Inflammatory macrophage treated with lipopolysaccharide for 4 hours (primary cell): ENCODE data around the gene CDC42BPB.
A peak's percentile ranks its signal among the peaks of the same experiment; 100 is the strongest.
"Not testable (repeated sequence)": the region's sequence is repeated elsewhere in the genome, so short reads cannot be mapped to it uniquely, and the experiment has no call there.

ENCODE experiments used
- DNase-seq: peaks from one replicate; pipeline ENCODE4 v3.0.0-alpha.2; 2020

CDC42BPB gene

DNA sequence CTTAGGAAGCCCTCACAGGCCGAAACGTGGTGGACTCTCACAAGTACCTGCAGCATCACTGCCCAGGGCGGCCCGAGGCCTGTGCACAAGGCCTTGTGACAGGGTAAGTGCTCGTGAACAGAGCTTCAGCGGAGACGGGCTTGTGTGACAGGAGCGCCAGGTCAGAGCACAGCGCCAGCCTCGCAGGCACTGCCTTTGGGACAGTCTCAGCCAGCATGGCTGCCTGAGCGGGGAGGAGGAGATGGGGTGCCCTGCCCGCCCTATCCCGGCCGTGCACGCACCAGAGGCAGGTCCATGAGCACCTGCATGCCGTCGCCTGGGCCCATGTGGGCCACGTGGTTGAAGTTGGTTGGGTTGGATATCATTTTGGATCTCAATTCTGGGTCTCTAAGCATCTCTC lies 118.0 kb downstream of the CDC42BPB start:
- DNase-seq = no peak

DNA sequence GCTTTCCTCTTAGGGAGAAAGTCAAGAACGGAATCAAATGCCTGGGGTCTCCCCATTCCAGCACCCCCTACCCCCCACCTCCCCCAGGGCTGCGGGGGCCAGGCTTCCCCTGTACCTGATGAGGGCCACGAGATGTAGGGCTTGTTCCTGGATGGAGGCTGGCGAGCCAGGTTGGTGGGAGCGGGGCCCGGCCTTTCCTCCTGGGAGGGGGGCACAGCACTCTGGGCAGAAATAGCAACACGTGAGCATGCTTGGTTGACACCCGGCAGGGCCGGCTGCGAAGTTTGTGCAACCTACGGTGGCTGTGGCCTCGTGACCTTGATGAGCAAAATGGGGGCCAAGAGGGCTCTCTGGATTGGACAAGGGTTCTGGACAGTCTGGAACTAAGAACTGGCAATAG lies 119.2 kb downstream of the CDC42BPB start:
- DNase-seq = no peak

DNA sequence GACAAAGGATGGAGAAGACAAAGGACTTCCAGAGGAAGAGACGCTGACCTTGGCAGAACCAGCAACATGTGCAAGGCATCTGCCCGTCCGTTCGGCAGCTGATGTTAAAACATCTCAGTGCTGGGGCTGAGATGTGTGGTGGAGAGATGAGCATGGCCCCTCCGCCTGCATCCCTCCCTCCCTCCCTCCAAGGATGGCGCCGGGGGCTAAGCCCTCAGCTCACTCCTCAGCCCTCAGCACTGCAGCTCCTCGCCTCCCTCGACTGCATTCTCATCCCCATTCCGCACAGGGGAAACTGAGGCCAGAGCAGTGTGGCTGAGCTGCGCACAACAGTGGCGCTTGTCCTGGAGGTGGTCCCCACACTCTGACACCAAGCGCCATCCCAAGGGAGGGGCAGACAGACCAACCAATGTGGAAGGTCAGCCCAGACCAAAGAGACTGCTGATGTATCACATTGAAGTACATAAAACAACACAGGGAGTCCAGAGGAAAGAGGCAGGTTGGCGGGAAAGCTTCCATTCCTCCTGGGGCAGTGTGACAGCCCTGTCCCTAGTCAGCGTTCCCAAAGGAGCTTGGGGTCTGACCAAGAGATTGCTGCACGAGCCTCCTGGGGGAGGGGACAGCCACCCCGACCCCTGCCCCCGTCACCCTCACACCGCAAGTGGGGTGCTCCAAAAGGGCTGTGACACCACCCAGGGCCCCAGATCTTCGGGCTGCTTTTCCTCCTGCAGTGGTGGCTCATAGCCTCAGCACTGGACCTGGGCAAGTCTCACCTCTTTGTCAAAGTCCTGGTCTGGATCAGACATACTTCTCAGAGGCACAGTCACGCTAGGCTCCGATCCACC lies 119.8 kb downstream of the CDC42BPB start:
- no peak for DNase-seq

DNA sequence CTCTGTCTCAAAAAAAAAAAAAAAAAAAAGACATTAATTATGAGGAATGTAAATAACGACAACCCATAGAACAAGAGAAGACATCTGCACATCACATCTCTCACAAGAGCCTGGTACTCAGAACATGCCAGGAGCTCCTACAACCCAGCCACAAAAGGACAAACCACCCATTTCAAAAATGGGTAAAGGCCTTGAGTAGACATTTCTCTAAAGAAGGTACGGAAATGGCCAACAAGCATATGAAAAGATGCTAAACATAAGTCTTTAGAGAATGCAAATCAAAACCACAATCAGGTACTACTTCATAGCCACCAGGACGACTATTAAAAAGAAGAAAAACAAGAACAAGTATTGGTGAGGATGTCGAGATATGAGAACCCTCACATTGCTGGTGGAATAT lies 121.6 kb downstream of the CDC42BPB start:
- no peak for DNase-seq

DNA sequence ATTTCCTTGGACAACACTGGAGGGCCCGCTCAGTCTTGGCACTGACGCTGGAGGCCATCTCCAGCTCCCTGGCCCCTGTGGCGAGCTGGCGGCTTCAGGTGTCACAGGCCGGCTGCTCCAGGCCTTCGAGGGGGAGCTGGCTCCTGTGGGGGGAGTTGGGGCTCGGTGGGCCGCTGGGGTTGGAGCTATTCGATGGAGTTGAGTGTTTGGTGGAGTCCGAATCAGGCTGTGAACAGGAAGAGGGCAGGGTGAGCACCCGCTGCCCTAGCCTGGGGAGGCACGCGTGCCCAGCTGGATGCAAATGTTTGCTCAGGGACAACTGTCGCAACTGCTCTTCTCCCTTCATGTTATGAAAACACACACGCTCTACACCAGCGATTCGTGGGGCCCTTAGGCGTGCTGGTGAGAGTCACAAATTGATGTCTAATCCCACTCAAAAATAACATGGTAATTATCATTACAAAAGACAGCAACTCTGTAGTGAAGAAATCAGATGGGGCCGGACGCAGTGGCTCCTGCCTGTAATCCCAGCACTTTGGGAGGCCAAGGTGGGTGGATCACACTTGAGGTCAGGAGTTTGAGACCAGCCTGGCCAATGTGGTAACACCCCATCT lies 123.6 kb downstream of the CDC42BPB start:
- DNase-seq = no peak

DNA sequence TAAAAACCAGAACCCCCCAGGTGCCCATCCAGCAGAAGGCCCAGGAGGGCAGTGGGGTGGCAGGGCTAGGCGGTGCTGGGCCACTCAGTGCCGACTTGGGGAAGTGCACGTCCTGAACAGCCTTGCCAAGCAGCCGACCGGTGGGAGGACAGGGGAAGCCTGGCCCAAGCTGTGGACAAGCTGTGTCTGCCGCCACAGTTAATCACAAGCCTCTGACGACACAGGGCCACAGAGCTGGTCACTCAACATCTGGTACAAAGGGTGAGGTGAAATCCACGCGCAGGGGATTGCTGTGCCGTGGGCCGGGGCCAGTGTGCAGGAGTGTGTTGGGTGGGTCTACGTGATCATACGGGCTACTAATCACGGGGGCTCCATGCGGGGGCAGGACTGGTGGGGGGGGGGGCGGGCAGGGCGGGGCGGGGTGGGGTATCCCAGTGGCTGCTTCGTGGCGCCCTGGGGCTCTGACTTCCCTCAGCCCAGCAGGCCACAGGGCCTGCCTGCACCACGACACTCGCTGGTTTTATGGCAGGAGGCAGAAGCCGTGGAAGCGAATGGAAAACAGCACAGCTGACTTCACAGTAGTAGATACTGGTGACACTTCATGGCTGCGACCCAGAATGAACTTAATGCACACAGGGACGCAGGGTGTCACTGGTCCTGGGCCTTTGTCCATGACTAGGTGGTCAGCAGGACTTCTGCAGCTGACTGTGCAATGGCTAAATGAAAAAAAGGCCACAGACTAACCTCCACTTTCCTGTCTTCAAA lies 124.7 kb downstream of the CDC42BPB start:
- DNase-seq = no peak

DNA sequence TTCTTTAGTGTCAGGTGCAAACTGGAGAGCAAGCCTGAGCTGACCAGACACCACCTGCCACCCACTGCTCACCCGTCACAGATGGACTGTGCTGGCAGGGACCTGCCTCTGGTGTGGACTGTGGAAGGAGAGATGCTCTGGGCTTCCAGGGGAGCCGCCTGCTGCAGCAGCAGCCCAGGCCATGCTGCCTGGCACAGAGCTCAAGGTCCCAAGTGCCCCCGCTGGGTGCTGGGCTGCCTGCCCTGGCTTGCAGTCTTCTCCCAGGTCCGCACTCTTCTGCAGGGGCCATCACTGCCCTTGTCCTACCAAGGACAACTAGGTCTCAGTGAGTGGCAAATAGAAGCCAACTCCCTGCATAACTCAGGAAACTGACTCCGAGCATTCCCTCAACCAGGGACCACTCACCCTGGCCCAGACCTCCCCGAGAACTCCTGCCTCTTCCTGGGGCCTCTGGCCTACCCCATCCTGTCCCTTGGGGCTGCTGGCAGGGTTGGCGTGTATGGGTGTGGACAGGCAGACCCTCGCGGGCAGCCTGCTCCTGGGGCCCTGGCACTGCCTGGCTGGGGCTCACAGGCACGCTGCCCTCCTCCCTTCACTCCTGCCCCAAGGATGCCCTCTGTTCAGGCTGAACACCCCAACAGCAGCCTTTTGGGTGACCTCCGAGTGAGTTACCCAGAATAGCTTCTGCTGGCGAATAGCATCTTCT lies 125.6 kb downstream of the CDC42BPB start:
- no peak for DNase-seq

DNA sequence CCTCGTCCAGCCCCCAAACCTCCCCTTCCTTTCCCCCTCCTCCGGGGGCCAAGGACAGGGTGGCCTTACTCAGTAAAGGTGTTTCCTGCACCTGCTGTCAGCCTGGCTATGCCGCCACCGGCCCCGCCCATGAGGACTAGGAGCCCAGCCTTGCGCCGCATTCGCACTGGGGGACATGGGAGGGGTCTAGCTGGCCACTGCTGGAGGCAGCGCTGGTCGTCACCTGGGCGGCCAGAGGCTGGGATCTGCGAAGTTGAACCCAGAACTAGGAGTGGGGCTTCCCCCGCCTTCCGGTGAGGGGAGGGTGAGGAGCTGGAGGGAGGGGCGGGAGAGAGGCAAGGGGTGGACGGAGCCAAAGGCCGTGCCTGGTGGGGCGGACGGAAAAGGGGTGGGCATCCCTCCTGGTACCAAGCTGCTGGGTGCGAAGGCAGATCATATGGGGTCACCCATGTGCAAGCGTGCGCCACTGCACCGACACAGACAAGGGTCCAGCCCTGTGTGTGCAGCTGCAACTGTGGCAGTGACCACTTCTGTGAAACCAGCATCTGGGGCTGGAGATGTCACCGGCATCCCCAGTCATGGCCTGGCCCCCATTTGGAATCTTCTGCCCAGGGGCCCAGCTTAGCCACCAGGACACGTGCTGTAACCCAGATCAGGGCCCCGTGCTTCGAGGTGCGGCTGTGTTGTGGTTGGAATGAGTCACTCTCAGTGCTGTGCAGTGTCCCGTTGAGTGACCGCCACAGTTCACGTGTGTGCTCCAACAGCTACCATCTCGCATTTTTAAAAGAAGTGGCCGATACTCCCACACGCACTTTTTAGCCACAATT lies 126.4 kb downstream of the CDC42BPB start:
- DNase-seq = no peak

DNA sequence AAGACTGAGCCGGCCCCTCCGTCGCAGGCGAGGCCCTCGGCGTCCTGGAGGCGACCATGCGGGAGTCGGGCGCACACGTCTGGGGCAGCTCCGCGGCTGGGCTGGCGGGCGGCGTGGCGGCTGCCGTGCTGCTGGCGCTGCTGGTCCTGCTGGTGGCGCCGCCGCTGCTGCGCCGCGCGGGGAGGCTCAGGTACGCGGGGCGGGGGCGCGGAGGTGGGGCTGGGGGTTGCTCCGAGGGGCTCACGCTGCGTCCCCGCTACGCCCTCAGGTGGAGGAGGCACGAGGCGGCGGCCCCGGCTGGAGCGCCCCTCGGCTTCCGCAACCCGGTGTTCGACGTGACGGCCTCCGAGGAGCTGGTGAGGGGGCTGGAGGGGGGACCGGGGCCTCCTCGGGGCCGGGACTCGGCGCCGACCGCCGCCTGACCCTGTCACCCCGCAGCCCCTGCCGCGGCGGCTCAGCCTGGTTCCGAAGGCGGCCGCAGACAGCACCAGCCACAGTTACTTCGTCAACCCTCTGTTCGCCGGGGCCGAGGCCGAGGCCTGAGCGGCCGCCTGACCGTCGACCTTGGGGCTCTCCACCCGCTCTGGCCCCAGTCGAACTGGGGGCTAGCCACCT lies 127.1 kb downstream of the CDC42BPB start:
- DNase-seq = no peak

DNA sequence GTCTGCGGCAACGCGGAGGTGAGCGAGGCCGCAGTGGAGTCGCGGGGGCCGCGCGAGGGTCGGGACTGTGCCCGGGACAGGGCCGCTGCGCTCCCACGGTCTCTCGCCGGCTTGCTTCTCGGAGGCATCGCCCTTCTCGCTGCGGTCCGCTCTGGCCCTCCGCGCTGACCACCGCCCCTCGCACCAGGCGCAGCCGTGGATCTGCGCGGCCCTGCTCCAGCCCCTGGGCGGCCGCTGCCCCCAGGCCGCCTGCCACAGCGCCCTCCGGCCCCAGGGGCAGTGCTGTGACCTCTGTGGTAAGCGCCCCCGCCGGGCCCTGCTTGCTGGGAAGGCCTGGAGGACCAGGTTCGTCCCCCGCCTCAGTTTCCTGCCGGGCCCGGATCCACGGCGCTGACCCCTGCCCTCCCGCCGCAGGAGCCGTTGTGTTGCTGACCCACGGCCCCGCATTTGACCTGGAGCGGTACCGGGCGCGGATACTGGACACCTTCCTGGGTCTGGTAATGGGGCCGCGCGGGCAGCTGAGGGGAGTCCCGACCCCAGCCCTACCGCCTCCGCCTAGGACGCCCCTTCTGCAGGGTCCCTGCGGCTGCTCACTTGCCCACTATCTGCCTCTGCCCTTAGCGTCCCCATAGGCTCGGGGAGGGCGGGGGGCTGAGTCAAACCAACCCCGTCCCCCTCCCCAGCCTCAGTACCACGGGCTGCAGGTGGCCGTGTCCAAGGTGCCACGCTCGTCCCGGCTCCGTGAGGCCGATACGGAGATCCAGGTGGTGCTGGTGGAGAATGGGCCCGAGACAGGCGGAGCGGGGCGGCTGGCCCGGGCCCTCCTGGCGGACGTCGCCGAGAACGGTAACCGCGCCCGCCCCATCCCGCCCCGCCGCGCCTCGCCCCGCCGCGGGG lies 127.9 kb downstream of the CDC42BPB start:
- no peak for DNase-seq

DNA sequence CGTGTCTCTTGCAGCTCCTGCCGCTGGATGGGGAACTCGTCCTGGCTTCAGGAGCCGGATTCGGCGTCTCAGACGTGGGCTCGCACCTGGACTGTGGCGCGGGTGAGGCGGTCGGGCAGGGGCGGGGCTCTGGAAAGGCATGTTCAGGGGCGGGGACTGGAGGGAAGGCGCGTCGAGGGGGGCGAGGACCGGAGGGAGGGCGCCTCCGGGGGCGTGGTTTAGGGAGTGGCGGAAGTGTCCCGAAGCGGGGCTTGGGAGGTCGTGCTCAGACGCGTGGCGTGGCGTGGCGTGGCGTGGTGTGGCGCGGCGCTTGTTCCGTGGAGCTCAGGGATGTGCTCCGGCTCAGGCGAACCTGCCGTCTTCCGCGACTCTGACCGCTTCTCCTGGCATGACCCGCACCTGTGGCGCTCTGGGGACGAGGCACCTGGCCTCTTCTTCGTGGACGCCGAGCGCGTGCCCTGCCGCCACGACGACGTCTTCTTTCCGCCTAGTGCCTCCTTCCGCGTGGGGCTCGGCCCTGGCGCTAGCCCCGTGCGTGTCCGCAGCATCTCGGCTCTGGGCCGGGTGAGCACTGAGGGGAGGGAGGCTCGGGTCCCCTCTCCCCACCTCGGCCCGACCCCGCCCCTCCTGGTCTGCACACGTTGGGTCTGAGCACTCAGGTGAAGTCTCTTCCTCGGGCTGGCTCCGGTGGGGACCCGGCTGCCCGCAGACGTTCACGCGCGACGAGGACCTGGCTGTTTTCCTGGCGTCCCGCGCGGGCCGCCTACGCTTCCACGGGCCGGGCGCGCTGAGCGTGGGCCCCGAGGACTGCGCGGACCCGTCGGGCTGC lies 128.7 kb downstream of the CDC42BPB start:
- DNase-seq = peak; percentile 19

DNA sequence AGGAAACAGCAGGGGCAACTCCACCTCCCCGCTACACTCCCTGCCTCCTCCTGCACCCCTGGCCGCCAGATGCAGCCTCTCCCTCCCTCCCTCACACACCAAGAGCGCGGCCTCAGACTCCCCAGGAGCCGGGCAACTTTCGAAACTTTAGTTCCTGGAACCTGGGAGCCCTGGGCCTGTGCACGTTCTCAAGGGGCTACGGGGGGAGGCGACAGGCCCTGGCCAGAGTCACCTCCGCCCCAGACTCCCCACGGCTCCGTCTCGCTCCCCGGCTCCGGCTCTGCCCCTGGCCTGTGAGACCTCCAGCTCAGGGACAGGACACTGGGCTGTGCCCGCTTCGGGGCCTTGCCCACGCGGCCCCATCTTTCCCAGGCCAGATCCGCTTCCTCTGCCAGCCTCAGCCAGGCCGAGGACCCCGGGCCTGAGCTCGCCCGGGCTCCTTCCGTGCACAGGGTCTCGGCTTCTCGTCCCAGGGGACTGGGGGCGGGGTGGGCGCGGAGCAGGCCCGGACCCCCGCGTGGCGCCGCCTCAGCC lies 129.4 kb downstream of the CDC42BPB start:
- no peak for DNase-seq

DNA sequence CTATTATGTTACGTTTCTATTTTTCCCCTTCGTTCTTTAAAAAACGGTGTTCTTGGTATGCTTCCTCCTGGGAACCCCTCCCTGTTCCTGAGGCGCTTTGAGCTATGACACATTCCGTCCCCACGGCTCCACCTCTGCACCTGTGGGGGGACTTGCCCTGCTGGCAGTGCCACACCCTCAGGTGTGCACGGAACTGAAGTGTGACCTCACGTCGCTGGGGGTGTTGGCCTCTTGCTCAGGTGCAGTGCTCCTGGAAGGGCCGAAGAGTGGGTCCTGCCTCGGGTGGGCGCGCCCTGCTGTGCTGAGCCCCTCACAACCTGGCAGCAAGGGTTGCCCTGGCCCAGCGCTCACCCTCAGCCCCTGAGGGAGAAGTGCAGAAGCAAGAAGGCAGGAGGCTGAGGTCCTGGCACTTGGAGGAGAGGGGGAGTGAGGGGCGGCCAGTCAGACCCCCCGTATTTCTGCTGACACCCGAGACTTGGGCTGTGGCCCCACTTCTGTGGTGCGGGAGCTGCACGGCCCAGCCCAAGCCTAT lies 129.9 kb downstream of the CDC42BPB start:
- no peak for DNase-seq

DNA sequence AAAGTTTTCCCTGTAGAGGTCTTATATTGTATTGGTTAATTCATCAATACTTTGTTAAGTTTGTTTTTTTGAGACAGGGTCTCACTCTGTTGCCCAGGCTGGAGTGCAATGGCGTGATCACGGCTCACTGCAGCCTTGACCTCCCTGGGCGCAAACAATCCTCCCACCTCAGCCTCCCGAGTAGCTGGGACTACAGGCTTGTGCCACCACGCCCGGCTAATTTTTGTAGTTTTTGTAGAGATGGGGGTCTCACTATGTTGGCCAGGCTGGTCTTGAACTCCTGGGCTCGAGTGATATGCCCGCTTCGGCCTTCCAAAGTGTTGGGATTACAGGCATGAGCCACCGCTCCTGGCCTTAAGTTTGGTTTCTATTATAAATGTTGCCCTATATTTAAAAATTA lies 130.5 kb downstream of the CDC42BPB start:
- DNase-seq = not testable (repeated sequence)

DNA sequence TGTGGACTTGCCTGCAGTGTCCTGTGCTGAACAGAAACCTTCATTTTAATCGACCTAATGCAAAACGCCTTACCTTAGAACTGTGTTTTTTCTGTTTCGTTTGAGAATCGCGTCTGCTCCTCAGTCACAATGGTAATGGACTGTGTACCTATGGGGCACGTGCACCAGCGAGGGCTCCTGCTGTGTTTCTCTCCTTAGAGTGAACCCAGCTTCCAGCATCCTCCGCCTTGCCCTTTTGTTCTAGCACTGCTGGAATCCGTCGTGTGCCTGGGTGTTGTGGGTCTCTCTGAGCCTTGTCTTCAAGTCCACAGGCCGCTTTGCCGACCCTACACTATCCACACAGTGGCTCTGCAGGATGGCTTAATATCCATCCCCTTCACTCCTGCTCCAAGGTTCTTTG lies 131.2 kb downstream of the CDC42BPB start:
- DNase-seq = no peak

DNA sequence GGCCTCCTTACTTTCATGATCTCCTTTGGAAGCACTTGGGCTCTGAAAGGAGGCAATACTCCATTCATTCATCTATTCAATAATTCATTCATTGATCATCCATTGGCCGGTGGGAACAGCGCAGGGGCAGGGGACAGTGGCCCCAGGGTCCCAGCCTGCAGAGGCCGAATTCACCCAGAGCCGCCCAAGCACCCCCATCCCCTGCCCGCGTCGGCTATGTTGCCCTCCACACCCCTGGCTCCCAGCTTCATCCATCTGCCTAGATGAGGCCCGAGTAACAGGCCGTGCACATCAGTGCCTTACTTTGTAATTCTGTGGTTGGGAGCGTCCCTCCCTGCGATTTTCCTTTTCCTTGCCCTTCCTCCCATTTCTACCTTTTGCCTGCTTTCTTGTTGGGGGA lies 131.7 kb downstream of the CDC42BPB start:
- no peak for DNase-seq

DNA sequence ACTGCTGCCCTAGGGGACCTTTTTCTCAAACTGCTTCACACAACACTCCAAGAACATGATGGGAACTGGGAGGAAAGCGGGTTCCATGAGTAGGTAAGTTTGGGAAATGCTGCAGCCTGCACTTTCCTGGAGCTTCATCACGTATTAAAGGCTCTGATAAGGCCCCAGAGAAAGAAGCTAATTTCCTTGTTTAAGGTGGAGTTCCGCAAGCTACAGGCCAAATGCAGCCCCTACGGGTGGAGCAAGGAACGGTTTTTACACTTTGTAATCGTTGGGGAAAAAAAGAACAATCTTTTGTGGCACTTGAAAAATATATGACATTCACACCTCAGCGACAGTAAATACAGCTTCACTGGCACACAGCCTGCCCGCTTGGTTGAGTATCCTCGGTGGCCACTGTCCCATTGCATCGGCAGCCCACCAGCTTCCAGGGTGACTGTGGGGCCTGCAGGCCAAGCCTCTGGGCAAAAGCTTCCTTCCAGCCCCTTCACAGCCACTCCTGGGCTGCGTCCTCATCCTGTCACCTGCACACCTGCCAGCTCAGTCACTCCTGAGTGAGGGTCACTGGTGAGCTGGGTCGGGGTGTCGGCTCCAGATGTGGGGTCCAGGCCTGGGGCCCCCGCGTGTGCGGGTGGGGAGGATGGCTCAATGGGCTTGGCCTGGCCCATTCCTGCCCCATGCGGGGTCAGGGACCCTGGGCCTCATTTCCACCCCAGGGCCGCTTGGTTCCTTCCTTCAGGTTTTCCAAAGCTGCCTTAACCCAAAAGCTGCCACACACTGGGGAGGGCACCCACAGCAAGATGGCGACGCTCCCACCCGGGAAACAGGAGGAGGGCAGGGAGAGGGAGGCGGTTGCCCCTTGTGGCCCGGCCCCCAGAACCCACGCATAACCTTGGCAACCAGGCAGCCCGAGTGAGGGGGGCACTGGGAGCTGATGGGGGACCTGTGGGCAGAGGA lies 132.4 kb downstream of the CDC42BPB start:
- no peak for DNase-seq

DNA sequence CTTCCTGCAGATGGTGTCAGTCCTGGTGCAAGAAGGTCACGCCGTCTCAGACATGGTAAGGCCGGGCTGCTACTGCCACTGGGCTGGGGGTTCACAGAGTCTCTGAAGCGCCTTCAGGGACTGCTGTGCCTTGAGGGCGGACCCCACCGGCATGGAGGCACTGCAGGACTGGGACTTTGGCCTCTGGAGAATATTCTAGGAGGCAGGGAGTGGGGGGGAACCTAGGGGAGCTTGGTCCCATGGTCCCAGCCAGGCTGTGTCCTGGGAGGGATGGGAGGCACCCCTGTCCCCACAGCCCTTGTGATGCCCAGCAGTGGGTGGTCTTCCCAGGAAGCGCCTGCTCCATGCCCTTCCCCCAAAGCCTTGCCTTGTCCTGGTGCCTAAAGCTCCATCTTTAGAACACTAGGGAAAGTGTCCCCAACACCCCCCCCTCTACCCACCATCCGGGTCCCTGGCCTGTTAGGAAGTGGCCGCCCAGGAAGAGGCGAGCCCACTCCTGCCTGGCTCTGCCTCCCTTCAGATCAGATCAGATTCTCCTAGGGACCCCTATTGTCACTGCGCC lies 133.3 kb downstream of the CDC42BPB start:
- DNase-seq = no peak
